ENCODE measurements around the gene SHFL.

SHFL gene

GRCh38 chr19:10085641-10086590 lies at the start of gene SHFL:
TSS of gene SHFL (plus strand) at chr19:10086317. CDS start at chr19:10086428, 111 bp downstream.
- in situ Hi-C loops (cut with MboI; ENCODE audit: low sequenced_read_pairs), result no loop called here

GRCh38 chr19:10036601-10037071 lies 49.5 kb upstream of the SHFL start:
- in situ Hi-C loops (cut with MboI; ENCODE audit: low sequenced_read_pairs), result no loop called here

DNA sequence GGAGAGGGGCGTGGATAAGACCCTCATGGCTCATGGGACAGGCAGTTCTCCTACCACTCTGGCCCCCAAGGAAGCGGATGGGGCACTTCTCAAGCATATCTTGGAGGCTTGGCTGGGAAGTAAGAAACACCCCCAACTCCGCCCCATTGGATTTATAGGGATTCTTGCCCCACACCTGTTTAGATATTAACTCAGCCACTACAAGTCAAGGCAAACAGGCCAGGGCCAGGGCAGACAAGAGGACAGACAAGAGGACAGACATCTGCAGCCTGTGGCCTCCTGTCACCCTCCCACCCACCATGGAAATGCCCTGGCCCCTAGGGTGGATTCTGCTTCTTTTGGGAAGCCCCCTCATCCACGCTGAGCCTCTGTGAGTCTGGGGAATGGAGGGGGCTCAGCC lies 48.8 kb upstream of the SHFL start:
- in situ Hi-C loops (cut with MboI; ENCODE audit: low sequenced_read_pairs), result no loop called here

- in situ Hi-C loops (cut with MboI; ENCODE audit: low sequenced_read_pairs), result no loop called here
These were observed 48.3 kb upstream of the SHFL start for GRCh38 chr19:10037809-10038208.

DNA sequence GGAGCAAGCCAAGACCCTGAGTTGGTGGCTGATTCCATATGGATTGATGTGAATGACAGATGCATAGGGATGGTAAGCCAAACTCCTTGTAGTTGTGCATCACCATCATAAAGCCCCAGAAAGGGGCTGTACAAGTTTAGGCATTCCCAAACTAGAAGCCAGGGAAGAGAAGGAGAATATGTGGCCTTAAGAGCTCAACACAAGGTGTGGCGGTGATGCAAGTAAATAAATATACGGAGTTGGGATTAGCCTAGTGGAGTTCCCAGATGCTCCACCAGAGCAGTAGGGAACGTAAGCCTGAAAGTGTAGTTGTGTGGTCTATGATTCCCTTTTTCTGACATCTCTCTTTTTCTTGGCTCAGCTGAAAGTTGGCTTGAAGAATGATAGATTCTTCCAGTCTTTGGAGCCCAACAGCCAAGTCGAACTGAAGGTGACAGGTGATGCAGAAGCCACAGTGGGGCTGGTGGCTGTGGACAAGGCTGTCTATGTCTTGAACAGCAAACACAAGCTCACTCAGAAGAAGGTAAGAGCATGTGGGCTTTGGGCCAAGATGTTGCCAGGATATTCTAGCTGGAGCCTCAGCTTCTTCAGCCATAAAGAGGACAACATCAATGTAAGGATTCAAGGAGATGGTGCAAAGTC lies 42.7 kb upstream of the SHFL start:
- in situ Hi-C loops (cut with MboI; ENCODE audit: low sequenced_read_pairs), result no loop called here

- in situ Hi-C loops (cut with MboI; ENCODE audit: low sequenced_read_pairs), result no loop called here
These were observed 41.7 kb upstream of the SHFL start for GRCh38 chr19:10044390-10044789.

DNA sequence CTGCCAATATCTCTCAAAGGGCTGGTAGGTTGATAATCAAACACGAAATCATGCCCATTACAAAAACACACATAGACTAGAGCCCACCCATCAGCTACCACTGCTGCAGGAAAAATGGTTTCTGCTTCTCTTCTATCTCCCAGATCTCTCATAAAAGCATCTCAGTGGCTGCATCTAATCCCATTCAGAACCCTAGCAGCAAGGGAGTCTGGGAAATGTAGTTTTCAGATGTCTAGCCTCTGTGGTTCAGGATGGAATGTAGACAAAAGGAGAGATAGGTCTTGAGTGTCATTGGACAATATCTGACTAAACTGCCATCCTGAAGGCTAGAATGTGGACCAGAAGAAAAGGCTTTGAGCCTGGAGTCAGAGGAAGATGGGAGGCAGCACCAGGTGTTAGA lies 40.7 kb upstream of the SHFL start:
- in situ Hi-C loops (cut with MboI; ENCODE audit: low sequenced_read_pairs), result no loop called here

GRCh38 chr19:10049626-10050025 lies 36.5 kb upstream of the SHFL start:
- in situ Hi-C loops (cut with MboI; ENCODE audit: low sequenced_read_pairs), result no loop called here

GRCh38 chr19:10052602-10053360 lies 33.3 kb upstream of the SHFL start:
- in situ Hi-C loops (cut with MboI; ENCODE audit: low sequenced_read_pairs), result no loop called here

DNA sequence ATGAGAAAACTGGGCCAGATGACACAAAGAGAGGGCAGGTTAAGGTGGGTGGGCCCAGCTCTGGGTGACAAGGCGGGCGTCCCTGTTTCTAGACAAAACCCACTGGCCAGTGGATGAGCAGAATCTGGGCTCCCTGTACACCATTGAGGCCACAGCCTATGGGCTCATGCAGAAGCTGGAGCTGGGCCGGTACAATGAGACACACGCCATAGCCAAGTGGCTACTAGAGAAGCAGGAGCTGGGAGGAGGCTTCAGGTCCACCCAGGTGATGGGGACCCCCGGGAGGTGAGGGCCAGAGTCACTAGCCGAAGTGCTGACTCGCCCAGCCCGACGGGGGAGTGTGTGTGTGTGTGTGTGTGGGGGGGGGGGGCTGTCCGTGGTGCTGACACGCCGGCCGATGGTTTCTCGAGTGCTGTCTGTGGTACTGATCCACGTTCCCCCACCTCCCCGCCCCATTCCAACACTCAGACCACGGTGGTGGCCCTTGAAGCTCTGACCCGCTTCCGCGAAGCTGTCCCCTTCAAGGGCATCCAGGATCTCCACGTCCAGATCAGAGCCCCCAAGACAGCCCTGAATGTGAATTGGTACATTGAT lies 24.3 kb upstream of the SHFL start:
- in situ Hi-C loops (cut with MboI; ENCODE audit: low sequenced_read_pairs), result no loop called here

DNA sequence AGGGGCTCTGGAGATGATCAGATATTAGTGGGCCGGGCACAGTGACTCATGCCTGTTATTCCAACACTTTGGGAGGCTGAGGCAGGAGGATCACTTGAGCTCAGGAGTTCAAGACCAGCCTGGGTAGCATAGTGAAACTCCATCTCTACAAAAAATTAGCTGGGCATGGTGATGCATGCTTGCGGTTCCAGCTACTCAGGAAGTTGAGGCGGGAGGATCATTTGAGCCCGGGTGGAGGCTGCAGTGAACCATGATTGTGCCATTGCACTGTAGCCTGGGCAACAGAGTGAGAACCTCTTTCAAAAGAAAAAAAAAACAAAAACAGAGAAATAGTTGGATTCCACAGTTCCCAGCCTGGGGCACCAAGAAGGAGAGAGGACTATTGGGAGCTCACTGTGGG lies 17.9 kb upstream of the SHFL start:
- in situ Hi-C loops (cut with MboI; ENCODE audit: low sequenced_read_pairs), result no loop called here

GRCh38 chr19:10069046-10069445 lies 17.1 kb upstream of the SHFL start:
- in situ Hi-C loops (cut with MboI; ENCODE audit: low sequenced_read_pairs), result no loop called here

DNA sequence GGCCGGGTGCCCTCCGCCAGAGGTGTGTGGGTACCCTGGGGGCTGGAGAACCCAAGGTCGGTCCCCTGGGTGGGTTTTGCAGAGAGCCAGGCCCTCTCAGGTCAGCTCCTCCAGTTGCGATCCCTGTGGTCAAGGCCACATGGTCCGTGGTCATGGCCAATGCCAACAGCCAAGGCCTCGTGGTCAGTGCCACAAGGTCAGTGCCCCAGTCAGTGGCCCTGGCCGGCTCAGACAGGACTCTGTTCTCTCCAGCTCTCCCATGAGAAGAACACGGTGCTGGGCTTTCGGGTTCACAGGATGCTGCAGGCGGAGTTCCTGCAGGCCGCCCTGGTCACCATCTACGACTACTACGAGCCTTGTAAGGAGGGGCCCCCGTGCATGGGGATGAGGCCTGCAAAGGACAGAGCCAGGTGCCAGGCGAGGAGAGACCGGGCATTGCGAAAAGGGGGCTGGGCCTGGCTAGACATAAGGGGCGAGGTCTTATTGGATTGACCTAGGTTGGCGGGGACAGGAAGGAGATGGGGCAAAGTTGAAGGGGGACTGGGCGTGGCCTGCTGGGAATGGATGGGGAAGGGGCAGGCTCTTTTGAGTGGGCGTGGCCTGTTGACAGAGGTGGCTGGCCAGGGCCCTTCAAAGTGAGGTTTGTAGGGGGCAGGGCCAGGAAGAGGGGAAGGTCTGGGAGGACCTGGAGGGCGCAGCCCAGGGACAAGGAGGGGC lies 15.2 kb upstream of the SHFL start:
- in situ Hi-C loops (cut with MboI; ENCODE audit: low sequenced_read_pairs), result no loop called here

- in situ Hi-C loops (cut with MboI; ENCODE audit: low sequenced_read_pairs), result no loop called here
These were observed 12.0 kb upstream of the SHFL start for GRCh38 chr19:10074153-10074552.

DNA sequence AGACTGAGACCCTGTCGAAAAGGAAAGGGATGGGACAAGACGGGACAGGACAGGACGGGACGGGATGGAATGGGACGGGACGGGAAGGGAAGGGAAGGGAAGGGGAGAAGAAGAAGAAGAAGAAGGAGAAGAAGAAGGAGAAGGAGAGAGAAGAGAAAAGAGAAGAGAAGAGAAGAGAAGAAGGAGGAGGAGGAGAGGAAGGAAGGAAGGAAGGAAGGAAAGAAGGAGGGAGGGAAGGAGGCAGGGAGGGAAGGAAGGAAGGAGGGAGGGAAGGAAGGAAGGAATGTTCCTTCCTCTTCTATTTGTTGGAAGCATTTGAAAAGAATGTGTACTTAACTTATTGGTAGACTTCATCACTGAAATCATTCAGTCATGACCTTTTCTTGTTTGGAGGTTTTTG lies 9.6 kb upstream of the SHFL start:
- in situ Hi-C loops (cut with MboI; ENCODE audit: low sequenced_read_pairs), result no loop called here

DNA sequence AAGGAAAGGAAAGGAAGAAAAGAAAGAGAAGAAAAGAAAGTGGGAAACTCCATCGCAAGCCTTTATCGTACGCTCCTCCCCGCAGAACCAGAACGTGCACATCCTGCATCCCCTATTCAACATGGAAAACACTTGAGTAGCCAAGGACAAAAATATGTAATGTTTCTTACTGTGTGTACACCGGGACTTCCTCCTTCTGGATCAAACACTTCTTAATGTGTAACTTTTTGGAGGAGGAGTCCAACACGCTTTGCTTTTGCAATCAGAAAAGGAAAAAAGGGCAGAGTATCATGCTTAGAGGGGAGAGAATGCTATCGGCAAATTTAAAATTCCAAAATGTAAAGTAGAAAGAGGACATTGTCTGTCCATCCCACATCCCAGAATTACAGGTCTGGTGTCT lies 7.8 kb upstream of the SHFL start:
- in situ Hi-C loops (cut with MboI; ENCODE audit: low sequenced_read_pairs), result no loop called here

DNA sequence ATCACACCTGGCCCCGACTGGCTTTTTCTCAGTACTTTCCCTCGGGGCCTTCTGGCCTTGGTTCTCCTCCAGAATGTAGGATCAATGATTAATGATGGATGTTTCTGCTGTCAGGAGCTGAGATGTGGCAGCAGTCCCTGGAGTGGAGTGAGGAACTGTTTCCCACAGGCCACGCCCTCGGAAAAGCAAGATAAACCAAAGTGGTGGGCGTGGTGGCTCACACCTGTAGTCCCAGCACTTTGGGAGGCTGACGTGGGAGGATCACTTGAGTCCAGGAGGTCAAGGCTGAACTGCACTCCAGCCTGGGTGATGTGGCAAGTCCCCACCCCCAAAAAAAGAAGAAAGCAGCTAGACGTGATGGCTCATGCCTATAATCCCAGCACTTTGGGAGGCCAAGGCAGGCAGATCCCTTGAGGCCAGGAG lies 7.1 kb upstream of the SHFL start:
- in situ Hi-C loops (cut with MboI; ENCODE audit: low sequenced_read_pairs), result no loop called here

DNA sequence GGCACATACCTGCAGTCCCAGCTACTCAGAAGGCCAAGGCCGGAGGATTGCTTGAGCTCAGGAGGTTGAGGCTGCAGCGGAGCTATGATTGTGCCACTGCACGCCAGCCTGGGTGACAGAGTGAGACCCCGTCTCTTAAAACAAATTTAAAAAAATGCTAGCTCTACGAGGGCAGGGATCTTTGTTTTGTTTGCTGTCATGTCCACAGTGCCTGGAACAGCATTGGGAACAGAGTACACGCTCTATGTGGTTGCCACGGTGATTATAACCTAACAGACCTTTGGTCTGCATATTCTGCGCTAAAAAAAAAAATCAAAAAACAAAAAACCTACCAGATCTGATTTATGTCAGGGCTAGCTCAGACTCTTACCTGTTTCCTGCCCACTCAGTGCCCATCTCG lies 2.2 kb upstream of the SHFL start:
- in situ Hi-C loops (cut with MboI; ENCODE audit: low sequenced_read_pairs), result no loop called here

- in situ Hi-C loops (cut with MboI; ENCODE audit: low sequenced_read_pairs), result no loop called here
These were observed 1.3 kb upstream of the SHFL start for GRCh38 chr19:10084803-10085202.

GRCh38 chr19:10086591-10087192 lies 575 bp downstream of the SHFL start:
- in situ Hi-C loops (cut with MboI; ENCODE audit: low sequenced_read_pairs), result no loop called here
